Loucy (cell line): ENCODE results near the gene SYF2.

Experiments used
- H2AFZ ChIP-seq: fragments of 200-600 bp; sonication (generic); 2 replicates; pipeline ENCODE4 v1.6.0; 2016; ENCODE audit warnings: antibody characterized with exemption, mild to moderate bottlenecking, low read length, moderate library complexity
- H3F3A ChIP-seq: fragments of 200-600 bp; 2 replicates; pipeline ENCODE4 v1.6.0; 2016; ENCODE audit warnings: antibody characterized with exemption, low read depth, mild to moderate bottlenecking
- H3K27me3 ChIP-seq: fragments of 200-600 bp; sonication (generic); 2 replicates; pipeline ENCODE4 v1.6.1; 2014; ENCODE audit warnings: low read length, mild to moderate bottlenecking; ENCODE audit not compliant: insufficient read depth, poor library complexity, severe bottlenecking
- H3K36me3 ChIP-seq: fragments of 200-600 bp; sonication (generic); 2 replicates; pipeline ENCODE4 v1.6.1; 2016; ENCODE audit warnings: low read length; ENCODE audit not compliant: insufficient read depth
- H3K4me1 ChIP-seq: fragments of 200-600 bp; sonication (generic); 2 replicates; pipeline ENCODE4 v1.5.1; 2014; ENCODE audit warnings: low read length, mild to moderate bottlenecking; ENCODE audit not compliant: insufficient read depth, poor library complexity, severe bottlenecking
- H3K4me2 ChIP-seq: fragments of 200-600 bp; sonication (generic); 2 replicates; pipeline ENCODE4 v1.6.0; 2014; ENCODE audit warnings: antibody characterized with exemption, low read length, low read depth, mild to moderate bottlenecking; ENCODE audit not compliant: poor library complexity, severe bottlenecking
- H3K4me3 ChIP-seq: fragments of 200-600 bp; sonication (generic); 2 replicates; pipeline ENCODE4 v1.5.1; 2014; ENCODE audit warnings: low read length, mild to moderate bottlenecking, mixed read lengths; ENCODE audit not compliant: poor library complexity, severe bottlenecking
- H3K79me2 ChIP-seq: fragments of 200-600 bp; sonication (generic); 2 replicates; pipeline ENCODE4 v1.6.1; 2014; ENCODE audit warnings: low read length; ENCODE audit not compliant: insufficient read depth
- H3K9ac ChIP-seq: fragments of 200-600 bp; sonication (generic); 2 replicates; pipeline ENCODE4 v1.6.0; 2014; ENCODE audit warnings: mild to moderate bottlenecking, low read depth, low read length, moderate library complexity; ENCODE audit not compliant: poor library complexity, severe bottlenecking
- H3K9me2 ChIP-seq: fragments of 200-600 bp; sonication (generic); replicated peaks from 2 replicates; pipeline ENCODE4 v1.6.1; 2016; ENCODE audit warnings: low read depth, low read length, mixed read lengths
- H3K9me3 ChIP-seq: fragments of 200-600 bp; sonication (generic); 2 replicates; pipeline ENCODE4 v1.6.1; 2014; ENCODE audit warnings: mild to moderate bottlenecking, antibody characterized with exemption, low read length, low read depth; ENCODE audit not compliant: insufficient read depth
- H4K20me1 ChIP-seq: fragments of 200-600 bp; sonication (generic); 2 replicates; pipeline ENCODE4 v1.6.0; 2014; ENCODE audit warnings: antibody characterized with exemption, low read length, mild to moderate bottlenecking; ENCODE audit not compliant: insufficient read depth, poor library complexity, severe bottlenecking
- EZH2phosphoT487 ChIP-seq: fragments of 200-600 bp; IDR thresholded peaks from 2 replicates; pipeline ENCODE4 v1.6.1; 2018; ENCODE audit warnings: antibody characterized with exemption, mild to moderate bottlenecking, moderate library complexity, borderline replicate concordance
- TF ChIP-seq, protein P1 (sequence below): fragments of 200-600 bp; sonication (generic); conservative IDR thresholded peaks from 2 replicates; pipeline ENCODE4 v1.5.1; 2014; ENCODE audit warnings: mild to moderate bottlenecking, antibody characterized with exemption, low read length

SYF2 gene

DNA sequence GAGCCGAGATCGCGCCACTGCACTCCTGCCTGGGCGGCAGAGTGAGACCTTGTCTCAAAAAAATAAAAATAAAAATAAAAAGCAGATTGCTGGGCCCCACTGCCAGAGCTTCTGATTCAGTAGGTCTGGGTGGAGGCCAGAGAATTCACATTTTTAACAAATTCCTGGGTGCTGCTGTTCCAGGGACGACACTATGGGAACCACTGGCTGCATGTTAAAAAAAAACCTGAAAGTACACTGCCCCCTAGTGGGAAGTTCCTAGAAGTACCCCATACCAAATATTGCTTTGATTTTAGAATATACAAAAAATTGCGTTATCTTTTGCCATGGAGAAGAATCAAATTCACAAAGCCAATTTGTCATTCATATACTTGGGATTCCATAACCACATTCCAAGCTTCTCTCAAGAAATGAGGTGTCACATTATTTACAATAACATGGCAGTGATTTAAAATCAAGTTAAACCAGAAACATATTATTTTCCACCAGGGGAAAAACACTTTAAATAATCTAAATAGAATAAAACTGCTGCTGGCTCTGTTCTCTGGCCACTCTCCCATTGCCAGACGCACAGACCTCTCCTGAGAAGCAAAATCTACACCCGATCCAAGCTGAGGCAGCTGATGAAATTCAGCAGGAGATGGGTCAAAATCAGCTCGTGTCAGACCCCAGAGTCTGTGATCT lies 27.4 kb downstream of the SYF2 start:
- Histone ChIP-seq H3K9me3 (no peaks in the 10 kb centered on the region), H3K36me3 (no peaks in the 10 kb centered on the region), H3K4me3 (no peak overlapping the region), H2AFZ (no peak overlapping the region), H3K27me3 (no peaks in the 10 kb centered on the region), H3K9me2 (no peaks in the 10 kb centered on the region), H3F3A (no peaks in the 10 kb centered on the region), H3K4me2 (no peak overlapping the region), H3K9ac (no peak overlapping the region), H3K79me2 (no peaks in the 10 kb centered on the region), H3K4me1 (no peaks in the 10 kb centered on the region), H4K20me1 (no peaks in the 10 kb centered on the region)
- no peak for TF ChIP-seq EZH2phosphoT487
- TF ChIP-seq, protein P1, sequence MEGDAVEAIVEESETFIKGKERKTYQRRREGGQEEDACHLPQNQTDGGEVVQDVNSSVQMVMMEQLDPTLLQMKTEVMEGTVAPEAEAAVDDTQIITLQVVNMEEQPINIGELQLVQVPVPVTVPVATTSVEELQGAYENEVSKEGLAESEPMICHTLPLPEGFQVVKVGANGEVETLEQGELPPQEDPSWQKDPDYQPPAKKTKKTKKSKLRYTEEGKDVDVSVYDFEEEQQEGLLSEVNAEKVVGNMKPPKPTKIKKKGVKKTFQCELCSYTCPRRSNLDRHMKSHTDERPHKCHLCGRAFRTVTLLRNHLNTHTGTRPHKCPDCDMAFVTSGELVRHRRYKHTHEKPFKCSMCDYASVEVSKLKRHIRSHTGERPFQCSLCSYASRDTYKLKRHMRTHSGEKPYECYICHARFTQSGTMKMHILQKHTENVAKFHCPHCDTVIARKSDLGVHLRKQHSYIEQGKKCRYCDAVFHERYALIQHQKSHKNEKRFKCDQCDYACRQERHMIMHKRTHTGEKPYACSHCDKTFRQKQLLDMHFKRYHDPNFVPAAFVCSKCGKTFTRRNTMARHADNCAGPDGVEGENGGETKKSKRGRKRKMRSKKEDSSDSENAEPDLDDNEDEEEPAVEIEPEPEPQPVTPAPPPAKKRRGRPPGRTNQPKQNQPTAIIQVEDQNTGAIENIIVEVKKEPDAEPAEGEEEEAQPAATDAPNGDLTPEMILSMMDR, result peak; percentile 84

DNA sequence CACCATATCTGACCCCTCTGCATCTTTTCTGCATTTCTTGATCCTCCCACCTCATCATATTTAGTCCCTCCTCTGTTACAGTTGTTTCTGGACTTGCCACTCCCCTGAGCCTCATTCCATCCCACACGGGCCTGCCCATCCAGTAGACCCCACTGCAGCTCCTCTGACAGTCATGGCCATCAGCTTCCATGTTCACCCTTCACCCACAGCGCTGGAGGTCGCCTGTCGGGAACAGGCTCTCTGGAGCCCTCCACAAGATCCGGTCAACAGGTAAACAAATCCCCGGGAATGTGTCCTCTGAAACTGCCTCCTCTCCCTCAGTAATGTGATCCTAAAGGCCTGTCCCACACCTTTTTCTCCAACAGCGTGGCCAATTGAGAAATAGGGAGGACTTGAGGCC lies 31.3 kb downstream of the SYF2 start:
- H3K4me2 ChIP-seq, result no peak overlapping the region

DNA sequence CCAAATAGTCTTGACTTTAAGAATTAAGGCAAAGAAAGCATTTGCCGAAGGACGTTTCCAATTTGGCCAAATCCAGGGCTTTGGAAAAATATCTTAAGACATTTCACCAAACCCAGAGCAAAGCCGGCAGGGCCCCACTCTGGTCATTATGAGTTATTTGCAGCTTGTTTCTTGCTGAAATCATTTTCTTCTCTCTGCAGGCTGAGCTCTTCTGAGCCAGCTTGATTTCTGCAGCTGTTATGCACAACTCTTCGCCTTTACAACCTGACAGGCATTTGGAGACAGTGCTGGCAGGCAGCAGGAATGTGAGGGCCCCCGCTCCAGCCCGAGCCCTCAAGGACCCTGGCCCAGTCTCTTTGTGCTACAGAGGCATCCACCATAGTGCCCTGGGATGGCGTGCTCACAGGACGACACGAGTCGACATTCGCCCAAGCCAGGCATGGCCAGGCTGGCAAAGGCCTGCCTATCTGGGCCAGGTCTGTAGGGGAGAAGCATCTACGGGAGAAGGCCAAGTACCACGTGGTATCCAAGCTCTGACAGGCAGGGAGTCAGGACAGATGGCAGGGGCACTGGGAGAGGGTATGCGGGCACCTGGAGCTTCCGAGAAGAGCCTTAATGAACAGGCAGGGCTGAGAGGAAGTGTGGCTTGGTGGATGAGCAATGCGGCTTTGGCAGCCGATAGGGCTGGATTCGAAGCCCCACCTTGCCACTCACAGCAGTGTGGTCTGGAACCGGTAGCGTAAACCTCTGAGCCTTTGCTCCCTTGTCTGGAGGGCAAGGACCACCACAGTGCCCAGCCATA lies 32.3 kb downstream of the SYF2 start:
- H3K9ac ChIP-seq, result no peak overlapping the region
- no peaks in the 10 kb centered on the region for H3K9me3 ChIP-seq

More for the DNA sequence above, 31.3 kb downstream of the SYF2 start:
- H3K9me3 ChIP-seq, result no peaks in the 10 kb centered on the region
- H3F3A ChIP-seq, result no peaks in the 10 kb centered on the region
- H2AFZ ChIP-seq, result no peak overlapping the region
- no peaks in the 10 kb centered on the region for H3K9me2 ChIP-seq
- H3K4me3 ChIP-seq, result no peak overlapping the region
- no peaks in the 10 kb centered on the region for H4K20me1 ChIP-seq
- no peaks in the 10 kb centered on the region for H3K36me3 ChIP-seq
- no peak for TF ChIP-seq EZH2phosphoT487
- TF ChIP-seq, protein P1, result no peak
- no peaks in the 10 kb centered on the region for H3K27me3 ChIP-seq
- no peak overlapping the region for H3K9ac ChIP-seq
- no peaks in the 10 kb centered on the region for H3K79me2 ChIP-seq
- no peaks in the 10 kb centered on the region for H3K4me1 ChIP-seq

More for the DNA sequence above, 32.3 kb downstream of the SYF2 start:
- TF ChIP-seq, protein P1, result no peak
- TF ChIP-seq EZH2phosphoT487, result no peak
- no peaks in the 10 kb centered on the region for H3K79me2 ChIP-seq
- no peak overlapping the region for H3K4me3 ChIP-seq
- H3K4me2 ChIP-seq, result no peak overlapping the region
- no peaks in the 10 kb centered on the region for H3K36me3 ChIP-seq
- no peaks in the 10 kb centered on the region for H3F3A ChIP-seq
- H2AFZ ChIP-seq, result no peak overlapping the region
- no peaks in the 10 kb centered on the region for H4K20me1 ChIP-seq
- no peaks in the 10 kb centered on the region for H3K9me2 ChIP-seq
- no peaks in the 10 kb centered on the region for H3K27me3 ChIP-seq
- H3K4me1 ChIP-seq, result no peaks in the 10 kb centered on the region
